HepG2 (cell line): ENCODE data around the gene PHF2. TPM values are rescaled to one million over a fixed set of nuclear protein-coding genes. Genes with fewer than 3 reads are reported as not detected.

Experiments
- CCDC6 ChIP-seq: sonication (generic); formaldehyde crosslinking; IDR thresholded peaks from 2 replicates; pipeline ENCODE4 v1.8.1; 2022; ENCODE audit warnings: mild to moderate bottlenecking, missing genetic modification reagents, moderate library complexity
- FIP1L1 ChIP-seq: fragments of 200-400 bp; formaldehyde crosslinking; IDR thresholded peaks from 2 replicates; pipeline ENCODE4 v1.6.1; 2018; ENCODE audit warnings: low read depth, mild to moderate bottlenecking, low read length, moderate library complexity, borderline replicate concordance; ENCODE audit not compliant: insufficient read depth
- ISL2 ChIP-seq: sonication (generic); formaldehyde crosslinking; IDR thresholded peaks from 2 replicates; pipeline ENCODE4 v1.5.0; 2020; ENCODE audit warnings: missing genetic modification reagents
- ISX ChIP-seq: sonication (generic); formaldehyde crosslinking; conservative IDR thresholded peaks from 2 replicates; pipeline ENCODE4 v1.5.0; 2020; ENCODE audit warnings: missing genetic modification reagents
- KLF12 ChIP-seq: sonication (generic); formaldehyde crosslinking; IDR thresholded peaks from 2 replicates; pipeline ENCODE4 v1.4.0; 2020; ENCODE audit warnings: missing genetic modification reagents, borderline replicate concordance
- MATR3 ChIP-seq: sonication (generic); formaldehyde crosslinking; IDR thresholded peaks from 2 replicates; pipeline ENCODE4 v1.4.0; 2020; ENCODE audit warnings: missing genetic modification reagents
- MIER3 ChIP-seq: IDR thresholded peaks from 2 replicates; pipeline ENCODE4 v1.6.1; 2016; ENCODE audit warnings: missing compliant biosample characterization, borderline replicate concordance
- PHB2 ChIP-seq: fragments of 450-650 bp; IDR thresholded peaks from 2 replicates; pipeline ENCODE4 v1.6.1; 2018; ENCODE audit not compliant: partially characterized antibody
- PHF20 ChIP-seq: sonication (generic); formaldehyde crosslinking; IDR thresholded peaks from 2 replicates; pipeline ENCODE4 v1.5.0; 2020; ENCODE audit warnings: mild to moderate bottlenecking, missing genetic modification reagents
- U2AF2 ChIP-seq: fragments of 200-400 bp; formaldehyde crosslinking; IDR thresholded peaks from 2 replicates; pipeline ENCODE4 v1.6.1; 2017; ENCODE audit warnings: low read depth, mild to moderate bottlenecking, low read length
- ZC3H13 ChIP-seq: sonication (generic); formaldehyde crosslinking; IDR thresholded peaks from 2 replicates; pipeline ENCODE4 v1.8.1; 2023; ENCODE audit warnings: mild to moderate bottlenecking, missing genetic modification reagents, moderate library complexity
- ZFY ChIP-seq: sonication (generic); formaldehyde crosslinking; IDR thresholded peaks from 2 replicates; pipeline ENCODE4 v1.4.0; 2020; ENCODE audit warnings: missing genetic modification reagents
- ZNF180 ChIP-seq: sonication (generic); formaldehyde crosslinking; IDR thresholded peaks from 2 replicates; pipeline ENCODE4 v1.4.0; 2020; ENCODE audit warnings: low read depth, missing genetic modification reagents, borderline replicate concordance
- ZNF441 ChIP-seq: sonication (generic); formaldehyde crosslinking; IDR thresholded peaks from 2 replicates; pipeline ENCODE4 v1.7.0; 2021; ENCODE audit warnings: missing genetic modification reagents, borderline replicate concordance
- ZNF460 ChIP-seq: sonication (generic); formaldehyde crosslinking; IDR thresholded peaks from 2 replicates; pipeline ENCODE4 v1.5.1; 2020; ENCODE audit warnings: missing genetic modification reagents, mild to moderate bottlenecking, borderline replicate concordance
- ZNF510 ChIP-seq: sonication (generic); formaldehyde crosslinking; IDR thresholded peaks from 2 replicates; pipeline ENCODE4 v1.4.0; 2020; ENCODE audit warnings: low read depth, mild to moderate bottlenecking, missing genetic modification reagents
- ZNF530 ChIP-seq: sonication (generic); formaldehyde crosslinking; IDR thresholded peaks from 2 replicates; pipeline ENCODE4 v1.5.0; 2020; ENCODE audit warnings: low read depth, mild to moderate bottlenecking, missing genetic modification reagents
- ZNF543 ChIP-seq: sonication (generic); formaldehyde crosslinking; IDR thresholded peaks from 2 replicates; pipeline ENCODE4 v1.4.0; 2020; ENCODE audit warnings: mild to moderate bottlenecking, missing genetic modification reagents
- ZNF546 ChIP-seq: sonication (generic); formaldehyde crosslinking; conservative IDR thresholded peaks from 2 replicates; pipeline ENCODE4 v1.8.1; 2023; ENCODE audit warnings: mild to moderate bottlenecking, missing genetic modification reagents
- ZNF737 ChIP-seq: sonication (generic); formaldehyde crosslinking; IDR thresholded peaks from 2 replicates; pipeline ENCODE4 v1.5.0; 2020; ENCODE audit warnings: missing genetic modification reagents, mild to moderate bottlenecking, borderline replicate concordance
- polyA plus RNA-seq, 8 experiments: library from polyadenylated mRNA; depleted of rRNA in 3 of 8; stranded (reverse) in 7 of 8; unstranded in 1 of 8; fragments of >200 nt; fragmentation: Illumina TruSeq in 4 of 8; extraction: Trizol in 4 of 8; gene quantifications; 2 replicates each; pipeline versions ENCODE4 v1.2.1 to v1.2.3, GENCODE V29; 2011 to 2016; ENCODE audit warnings: low read depth in 4 of 8, missing spikeins in 1 of 8, mixed read lengths in 1 of 8; ENCODE audit not compliant: insufficient read depth in 1 of 8
- total RNA-seq, 5 experiments: library from RNA; depleted of rRNA; stranded (reverse); fragments of >200 nt; fragmentation: Illumina TruSeq; extraction: Trizol; gene quantifications; 2 replicates each; pipeline ENCODE4 v1.2.3, GENCODE V29; 2016; ENCODE audit warnings: low read depth in 1 of 5
- TF ChIP-seq, protein P1 (sequence below): sonication (generic); formaldehyde crosslinking; IDR thresholded peaks from 2 replicates; pipeline ENCODE4 v1.4.0; 2020; ENCODE audit warnings: mild to moderate bottlenecking, missing genetic modification reagents
- TF ChIP-seq, protein P2 (sequence below): sonication (generic); formaldehyde crosslinking; IDR thresholded peaks from 2 replicates; pipeline ENCODE4 v1.8.0; 2022; ENCODE audit warnings: mild to moderate bottlenecking, missing genetic modification reagents; ENCODE audit not compliant: insufficient replicate concordance
- TF ChIP-seq, protein P3 (sequence below): sonication (generic); formaldehyde crosslinking; IDR thresholded peaks from 2 replicates; pipeline ENCODE4 v1.5.1; 2020; ENCODE audit warnings: missing genetic modification reagents, mild to moderate bottlenecking, borderline replicate concordance
- TF ChIP-seq, protein P4 (sequence below): sonication (generic); formaldehyde crosslinking; IDR thresholded peaks from 2 replicates; pipeline ENCODE4 v1.9.0; 2021; ENCODE audit warnings: missing genetic modification reagents, borderline replicate concordance

The PHF2 gene
- total and polyA plus RNA-seq, 2 of the 13 experiments (the other 11 are each of a cell fraction or from before 2014, with no cell fraction given): 6.6 to 9.1 TPM

DNA sequence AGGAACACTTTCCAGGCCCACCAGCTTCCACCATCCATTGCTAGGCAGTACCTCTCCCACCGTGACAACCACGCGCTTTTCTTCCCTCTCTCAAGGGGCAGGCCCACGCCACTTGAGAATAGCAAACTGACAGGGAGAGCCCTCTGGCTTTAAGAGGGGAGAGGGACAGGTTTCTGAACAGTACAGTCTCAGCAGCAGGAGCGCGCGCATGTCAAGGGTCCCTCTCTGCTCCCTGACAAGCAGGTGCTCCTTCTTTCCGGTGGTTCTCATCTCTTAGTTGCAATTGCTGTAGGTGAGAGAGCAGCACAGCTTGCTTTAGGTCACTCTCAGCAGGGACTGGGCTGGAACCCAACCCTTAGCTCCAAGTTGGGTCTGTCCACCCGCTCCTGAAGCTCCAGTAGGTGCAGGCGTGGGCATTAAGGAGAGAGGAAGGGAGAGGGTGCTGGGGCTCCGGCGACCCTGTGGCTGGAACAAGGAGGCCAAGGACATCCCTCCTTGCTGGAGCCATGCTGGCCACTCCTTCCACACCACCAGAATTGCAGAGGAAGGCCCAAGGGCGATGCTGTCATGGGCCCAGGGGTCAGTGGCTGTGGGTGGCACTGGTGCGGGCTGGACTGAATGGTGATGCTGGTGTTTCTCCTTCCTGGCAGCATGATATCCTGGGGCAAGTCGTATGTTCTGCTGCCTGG lies 9.0 kb upstream of the PHF2 start (continued):
- no peak for TF ChIP-seq PHB2
- TF ChIP-seq PHF20: no peak
- no peak for TF ChIP-seq ZNF180 (CRISPR knock-in tag)
- TF ChIP-seq ZFY (CRISPR knock-in tag): no peak
- no peak for TF ChIP-seq ZC3H13 (CRISPR knock-in tag)
- no peak for TF ChIP-seq ISL2 (CRISPR knock-in tag)
- TF ChIP-seq FIP1L1: no peak
- TF ChIP-seq ZNF737 (CRISPR knock-in tag): no peak
- TF ChIP-seq, protein P1, sequence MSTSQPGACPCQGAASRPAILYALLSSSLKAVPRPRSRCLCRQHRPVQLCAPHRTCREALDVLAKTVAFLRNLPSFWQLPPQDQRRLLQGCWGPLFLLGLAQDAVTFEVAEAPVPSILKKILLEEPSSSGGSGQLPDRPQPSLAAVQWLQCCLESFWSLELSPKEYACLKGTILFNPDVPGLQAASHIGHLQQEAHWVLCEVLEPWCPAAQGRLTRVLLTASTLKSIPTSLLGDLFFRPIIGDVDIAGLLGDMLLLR (CRISPR knock-in tag): no peak
- TF ChIP-seq, protein P2, sequence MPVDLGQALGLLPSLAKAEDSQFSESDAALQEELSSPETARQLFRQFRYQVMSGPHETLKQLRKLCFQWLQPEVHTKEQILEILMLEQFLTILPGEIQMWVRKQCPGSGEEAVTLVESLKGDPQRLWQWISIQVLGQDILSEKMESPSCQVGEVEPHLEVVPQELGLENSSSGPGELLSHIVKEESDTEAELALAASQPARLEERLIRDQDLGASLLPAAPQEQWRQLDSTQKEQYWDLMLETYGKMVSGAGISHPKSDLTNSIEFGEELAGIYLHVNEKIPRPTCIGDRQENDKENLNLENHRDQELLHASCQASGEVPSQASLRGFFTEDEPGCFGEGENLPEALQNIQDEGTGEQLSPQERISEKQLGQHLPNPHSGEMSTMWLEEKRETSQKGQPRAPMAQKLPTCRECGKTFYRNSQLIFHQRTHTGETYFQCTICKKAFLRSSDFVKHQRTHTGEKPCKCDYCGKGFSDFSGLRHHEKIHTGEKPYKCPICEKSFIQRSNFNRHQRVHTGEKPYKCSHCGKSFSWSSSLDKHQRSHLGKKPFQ: no peak
- no peak for TF ChIP-seq ZNF510 (CRISPR knock-in tag)
- no peak for TF ChIP-seq ZNF460 (CRISPR knock-in tag)
- TF ChIP-seq CCDC6 (CRISPR knock-in tag): no peak
- TF ChIP-seq MATR3 (CRISPR knock-in tag): no peak
- TF ChIP-seq ZNF441 (CRISPR knock-in tag): no peak
- TF ChIP-seq KLF12 (CRISPR knock-in tag): no peak
- TF ChIP-seq, protein P3, sequence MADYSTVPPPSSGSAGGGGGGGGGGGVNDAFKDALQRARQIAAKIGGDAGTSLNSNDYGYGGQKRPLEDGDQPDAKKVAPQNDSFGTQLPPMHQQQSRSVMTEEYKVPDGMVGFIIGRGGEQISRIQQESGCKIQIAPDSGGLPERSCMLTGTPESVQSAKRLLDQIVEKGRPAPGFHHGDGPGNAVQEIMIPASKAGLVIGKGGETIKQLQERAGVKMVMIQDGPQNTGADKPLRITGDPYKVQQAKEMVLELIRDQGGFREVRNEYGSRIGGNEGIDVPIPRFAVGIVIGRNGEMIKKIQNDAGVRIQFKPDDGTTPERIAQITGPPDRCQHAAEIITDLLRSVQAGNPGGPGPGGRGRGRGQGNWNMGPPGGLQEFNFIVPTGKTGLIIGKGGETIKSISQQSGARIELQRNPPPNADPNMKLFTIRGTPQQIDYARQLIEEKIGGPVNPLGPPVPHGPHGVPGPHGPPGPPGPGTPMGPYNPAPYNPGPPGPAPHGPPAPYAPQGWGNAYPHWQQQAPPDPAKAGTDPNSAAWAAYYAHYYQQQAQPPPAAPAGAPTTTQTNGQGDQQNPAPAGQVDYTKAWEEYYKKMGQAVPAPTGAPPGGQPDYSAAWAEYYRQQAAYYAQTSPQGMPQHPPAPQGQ (CRISPR knock-in tag): no peak
- TF ChIP-seq ZNF543 (CRISPR knock-in tag): 0 out of 2 replicates have a peak, but pooled peaks have one; percentile 13
- TF ChIP-seq MIER3 (CRISPR knock-in tag): no peak
- TF ChIP-seq ZNF546 (CRISPR knock-in tag): no peak
- TF ChIP-seq ZNF530 (CRISPR knock-in tag): no peak
- no peak for TF ChIP-seq U2AF2
- TF ChIP-seq ISX (CRISPR knock-in tag): no peak
- TF ChIP-seq, protein P4, sequence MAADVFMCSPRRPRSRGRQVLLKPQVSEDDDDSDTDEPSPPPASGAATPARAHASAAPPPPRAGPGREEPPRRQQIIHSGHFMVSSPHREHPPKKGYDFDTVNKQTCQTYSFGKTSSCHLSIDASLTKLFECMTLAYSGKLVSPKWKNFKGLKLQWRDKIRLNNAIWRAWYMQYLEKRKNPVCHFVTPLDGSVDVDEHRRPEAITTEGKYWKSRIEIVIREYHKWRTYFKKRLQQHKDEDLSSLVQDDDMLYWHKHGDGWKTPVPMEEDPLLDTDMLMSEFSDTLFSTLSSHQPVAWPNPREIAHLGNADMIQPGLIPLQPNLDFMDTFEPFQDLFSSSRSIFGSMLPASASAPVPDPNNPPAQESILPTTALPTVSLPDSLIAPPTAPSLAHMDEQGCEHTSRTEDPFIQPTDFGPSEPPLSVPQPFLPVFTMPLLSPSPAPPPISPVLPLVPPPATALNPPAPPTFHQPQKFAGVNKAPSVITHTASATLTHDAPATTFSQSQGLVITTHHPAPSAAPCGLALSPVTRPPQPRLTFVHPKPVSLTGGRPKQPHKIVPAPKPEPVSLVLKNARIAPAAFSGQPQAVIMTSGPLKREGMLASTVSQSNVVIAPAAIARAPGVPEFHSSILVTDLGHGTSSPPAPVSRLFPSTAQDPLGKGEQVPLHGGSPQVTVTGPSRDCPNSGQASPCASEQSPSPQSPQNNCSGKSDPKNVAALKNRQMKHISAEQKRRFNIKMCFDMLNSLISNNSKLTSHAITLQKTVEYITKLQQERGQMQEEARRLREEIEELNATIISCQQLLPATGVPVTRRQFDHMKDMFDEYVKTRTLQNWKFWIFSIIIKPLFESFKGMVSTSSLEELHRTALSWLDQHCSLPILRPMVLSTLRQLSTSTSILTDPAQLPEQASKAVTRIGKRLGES (CRISPR knock-in tag): no peak
